NCI-H460 (cell line): ENCODE data around the gene CMYA5. TPM values are rescaled to one million over a fixed set of nuclear protein-coding genes. Genes with fewer than 3 reads are reported as not detected.
"Not testable (repeated sequence)": the region's sequence is repeated elsewhere in the genome, so short reads cannot be mapped to it uniquely, and the experiment has no call there.

Source experiments
- DNase-seq: peaks from one replicate; pipeline ENCODE4 v3.0.0-alpha.2; 2016; ENCODE audit warnings: low read depth; ENCODE audit errors: extremely low read depth
- polyA plus RNA-seq: library from polyadenylated mRNA; depleted of rRNA; stranded (reverse); fragments of >200 nt; gene quantifications from 2 replicates; pipeline ENCODE4 v1.2.3, GENCODE V29; 2014; cell fraction: nucleus; rRNA removed
- total RNA-seq: library from RNA; depleted of rRNA; stranded (reverse); fragments of >200 nt; shearing (Covaris generic); gene quantifications from 2 replicates; pipeline ENCODE4 v1.2.3, GENCODE V29; 2014; rRNA removed

Gene CMYA5
- total RNA-seq = 0.29 and 0.42 TPM in 2 replicates
- polyA plus RNA-seq = 0.02 and 0.28 TPM in 2 replicates

DNA sequence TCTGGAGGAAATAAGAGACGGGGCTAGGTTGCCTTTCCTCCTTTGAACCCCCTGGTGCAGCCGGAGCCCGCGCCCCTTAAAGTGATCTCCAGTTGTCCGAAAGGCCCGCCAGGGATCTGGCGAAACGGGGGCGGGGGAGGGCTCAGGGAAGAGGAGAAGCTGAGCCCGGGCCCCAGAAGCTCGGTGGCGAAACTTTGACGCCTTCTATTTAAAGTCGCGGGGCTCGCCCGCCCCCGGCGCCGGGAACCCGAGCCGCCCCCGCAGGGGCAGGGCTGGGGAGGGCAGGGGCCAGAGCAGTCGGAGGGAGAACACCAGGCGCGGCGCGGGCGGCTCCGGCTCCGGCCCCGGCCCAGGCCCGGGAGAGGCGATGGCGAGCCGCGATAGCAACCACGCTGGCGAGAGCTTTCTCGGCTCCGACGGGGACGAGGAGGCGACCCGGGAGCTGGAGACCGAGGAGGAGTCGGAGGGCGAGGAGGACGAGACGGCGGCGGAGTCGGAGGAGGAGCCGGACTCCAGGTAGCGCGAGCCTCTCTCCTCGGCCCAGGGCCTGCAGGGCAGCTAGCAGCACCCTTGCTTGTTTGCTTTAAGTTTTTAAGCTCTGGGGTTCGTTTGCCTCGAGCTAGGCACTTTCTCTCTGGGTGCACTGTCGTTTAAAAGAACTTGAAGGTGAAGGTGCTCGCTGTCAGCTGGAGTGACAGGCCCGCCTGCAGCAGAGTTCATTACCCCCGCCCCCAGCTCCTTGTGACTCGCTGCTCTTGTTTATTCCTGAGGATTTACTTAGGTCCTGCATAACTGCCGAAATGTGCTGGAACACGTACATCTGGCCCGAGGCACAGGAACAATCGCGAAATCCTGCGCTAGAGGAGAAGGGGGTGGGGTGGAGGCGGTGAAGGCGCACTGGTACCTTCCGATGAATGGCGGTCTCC is at the start of gene CMYA5:
TSS of gene CMYA5 (plus strand) at position 296 of the 926 bp plus-strand sequence. CDS start at position 368, 72 bp downstream.
- DNase-seq = no peak

DNA sequence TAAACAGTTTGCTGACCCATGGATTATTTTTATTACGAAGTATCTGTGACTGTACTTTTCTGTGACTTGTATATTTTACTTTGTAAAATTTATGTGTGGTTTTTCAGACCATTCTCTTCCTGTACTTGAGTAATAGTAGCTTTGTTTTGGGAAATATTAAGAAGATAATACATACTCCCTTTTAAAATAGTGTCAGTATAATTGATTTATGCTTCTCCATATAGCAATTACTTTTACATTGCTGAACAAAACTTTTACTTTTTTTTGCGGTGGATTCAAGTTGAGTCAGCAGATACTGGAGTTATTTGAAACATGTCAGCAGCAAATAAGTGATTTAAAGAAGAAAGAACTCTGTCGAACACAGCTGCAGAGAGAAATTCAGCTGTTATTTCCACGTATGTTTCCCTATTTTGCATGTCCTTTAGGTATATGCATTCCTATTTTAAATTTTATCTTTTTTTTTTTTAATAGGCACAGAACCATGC is 49.0 kb upstream of the CMYA5 start:
- no peak for DNase-seq

DNA sequence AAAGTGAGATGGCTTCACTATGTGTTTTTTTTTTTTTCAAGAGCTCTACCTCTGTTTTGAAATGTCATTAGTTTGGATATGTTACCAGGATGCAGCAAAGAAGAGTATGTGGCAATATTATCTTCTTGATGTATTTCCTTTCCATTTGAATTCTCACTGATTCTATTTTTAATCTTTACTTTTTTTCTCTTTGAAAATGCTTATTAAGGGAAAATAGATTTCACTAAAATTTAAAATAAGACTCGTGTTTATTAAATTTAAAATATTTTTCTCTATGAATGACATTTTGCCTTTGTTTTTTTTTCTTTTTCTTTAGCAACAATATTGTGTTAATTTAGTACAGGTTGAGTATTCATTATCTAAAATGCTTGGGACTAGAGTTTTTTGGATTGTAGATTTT is 48.2 kb upstream of the CMYA5 start:
- no peak for DNase-seq

DNA sequence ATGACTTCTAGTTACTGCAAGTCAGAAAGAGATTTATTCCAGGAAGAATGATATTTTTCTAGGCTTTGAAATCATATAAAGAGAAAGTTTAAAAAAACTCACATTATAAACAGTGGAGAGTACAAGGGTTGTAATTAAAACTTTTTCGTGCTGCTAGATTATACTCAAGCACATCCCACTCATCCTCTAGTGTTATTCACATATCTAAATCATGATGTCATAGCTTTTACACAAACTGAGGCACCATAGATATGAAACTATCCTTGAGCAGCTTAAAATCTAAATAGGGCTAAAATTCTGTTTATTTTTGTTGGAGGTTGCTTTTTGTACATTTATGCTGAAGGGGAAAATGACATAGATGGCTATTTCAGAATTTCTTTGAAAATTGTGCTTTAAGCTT is 47.4 kb upstream of the CMYA5 start:
- no peak for DNase-seq

DNA sequence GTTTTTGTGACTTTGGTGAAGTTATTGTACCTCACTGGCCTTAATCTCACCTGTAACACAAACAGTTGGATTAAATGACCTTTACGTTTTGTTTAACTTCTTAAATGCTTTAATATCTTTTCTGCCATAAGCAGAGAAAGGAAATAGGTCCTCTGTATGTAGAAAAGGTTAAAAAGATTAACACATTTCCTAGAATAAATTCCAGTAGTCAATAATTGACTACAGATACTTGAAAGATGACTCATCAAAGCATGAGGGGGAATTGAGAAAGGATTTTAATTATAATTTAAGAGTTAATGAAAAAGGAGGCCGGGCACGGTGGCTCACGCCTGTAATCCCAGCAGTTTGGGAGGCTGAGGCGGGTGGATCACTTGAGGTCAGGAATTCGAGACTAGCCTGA is 35.8 kb upstream of the CMYA5 start:
- DNase-seq = no peak

DNA sequence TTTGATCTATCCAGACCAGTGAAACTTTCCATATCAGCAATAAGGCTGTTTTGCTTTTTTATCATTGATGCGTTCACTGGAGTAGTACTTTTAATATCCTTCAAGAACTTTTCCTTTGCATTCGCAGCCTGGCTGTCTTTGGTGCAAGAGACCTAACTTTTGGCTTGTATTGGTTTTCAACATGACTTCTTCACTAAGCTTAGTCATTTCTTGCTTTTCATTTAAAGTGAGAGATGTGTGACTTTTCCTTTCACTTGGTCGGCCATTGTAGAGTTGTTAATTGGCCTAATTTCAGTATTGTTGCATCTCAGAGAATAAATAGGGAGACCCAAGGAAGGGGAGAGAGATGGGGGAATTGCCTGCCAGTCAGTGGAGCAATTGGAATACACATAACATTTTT is 26.4 kb upstream of the CMYA5 start:
- no peak for DNase-seq

DNA sequence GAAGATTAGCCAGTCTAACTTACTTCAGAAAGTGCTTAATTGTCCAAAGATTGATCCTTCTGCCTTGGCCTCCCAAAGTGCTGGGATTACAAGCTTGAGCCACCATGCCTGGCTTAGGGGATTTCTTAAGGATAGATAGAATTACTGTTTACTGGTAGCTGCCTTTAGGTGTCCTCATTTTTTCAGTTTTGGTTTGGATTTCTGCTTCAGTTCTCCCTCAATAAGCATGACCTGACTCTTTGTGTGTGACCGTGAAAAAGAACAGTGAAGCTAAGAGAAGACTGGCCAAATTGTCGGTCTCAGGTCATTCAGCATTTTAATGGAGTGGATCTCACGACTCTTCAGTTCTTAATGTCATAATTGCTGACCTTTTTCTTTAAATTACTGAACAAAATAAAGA is 22.9 kb upstream of the CMYA5 start:
- DNase-seq = no peak

DNA sequence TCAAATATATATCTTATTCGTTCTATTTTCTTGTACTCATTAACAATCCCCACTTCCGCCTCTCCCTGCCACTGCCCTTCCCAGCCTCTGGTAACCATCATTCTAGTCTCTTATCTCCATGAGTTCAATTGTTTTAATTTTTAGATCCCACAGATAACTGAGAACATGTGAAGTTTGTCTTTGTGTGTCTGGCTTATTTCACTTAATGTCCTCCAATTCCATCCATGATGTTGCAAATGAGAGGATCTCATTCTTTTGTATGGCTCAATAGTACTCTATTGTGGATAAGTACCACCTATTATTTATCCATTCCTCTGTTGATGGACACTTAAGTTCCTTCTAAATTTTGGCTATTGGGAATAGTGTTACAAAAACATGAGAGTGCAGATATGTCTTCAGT is 17.2 kb upstream of the CMYA5 start:
- DNase-seq = no peak

DNA sequence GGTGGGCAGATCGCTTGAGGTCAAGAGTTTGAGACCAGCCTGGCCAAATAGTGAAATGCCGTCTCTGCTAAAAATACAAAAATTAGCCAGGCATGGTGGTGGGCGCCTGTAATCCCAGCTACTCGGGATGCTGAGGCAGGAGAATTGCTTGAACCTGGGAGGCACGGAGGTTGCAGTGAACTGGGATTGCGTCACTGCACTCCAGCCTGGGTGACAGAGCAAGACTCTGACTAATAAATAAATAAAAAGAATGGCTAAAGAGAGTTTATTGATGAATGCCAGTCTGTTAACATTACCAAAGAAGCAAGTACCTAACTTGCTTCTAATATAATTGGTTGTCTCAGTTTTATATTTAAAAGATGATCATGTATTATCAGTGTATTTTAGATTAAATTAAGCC is 13.3 kb upstream of the CMYA5 start:
- not testable (repeated sequence) for DNase-seq

DNA sequence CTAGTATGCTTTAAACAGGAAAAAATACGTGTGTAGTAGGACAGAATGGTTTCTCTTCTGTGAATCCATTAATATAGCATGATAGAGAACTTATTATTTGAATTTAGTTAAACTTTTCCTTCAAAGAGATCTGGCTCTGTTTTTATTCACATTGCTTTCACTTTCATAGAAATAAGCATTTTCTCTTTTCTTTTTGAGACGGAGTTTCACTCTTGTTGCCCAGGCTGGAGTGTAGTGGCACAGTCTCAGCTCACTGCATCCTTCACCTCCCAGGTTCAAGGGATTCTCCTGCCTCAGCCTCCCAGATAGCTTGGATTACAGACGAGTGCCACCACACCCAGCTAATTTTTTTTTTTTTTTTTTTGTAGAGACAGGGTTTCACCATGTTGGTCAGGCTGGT is 7.5 kb upstream of the CMYA5 start:
- DNase-seq = not testable (repeated sequence)

DNA sequence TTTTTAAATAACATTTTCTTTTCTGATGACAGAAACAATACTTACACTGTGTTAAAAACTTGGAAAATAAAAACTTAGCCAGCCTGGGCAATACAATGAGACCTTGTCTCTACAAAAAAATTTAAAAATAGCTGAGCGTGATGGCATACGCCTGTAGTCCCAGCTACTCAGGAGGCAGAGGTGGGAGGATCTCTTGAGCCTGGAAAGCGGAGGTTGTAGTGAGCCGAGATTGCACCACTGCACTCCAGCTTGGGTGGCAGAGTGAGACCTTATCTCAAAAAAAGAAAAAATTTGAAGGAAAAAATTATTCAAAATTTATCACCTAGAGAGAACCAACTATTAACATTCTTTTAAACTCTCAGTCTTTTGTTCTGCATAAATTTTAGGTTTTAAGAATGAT is 4.9 kb upstream of the CMYA5 start:
- no peak for DNase-seq

DNA sequence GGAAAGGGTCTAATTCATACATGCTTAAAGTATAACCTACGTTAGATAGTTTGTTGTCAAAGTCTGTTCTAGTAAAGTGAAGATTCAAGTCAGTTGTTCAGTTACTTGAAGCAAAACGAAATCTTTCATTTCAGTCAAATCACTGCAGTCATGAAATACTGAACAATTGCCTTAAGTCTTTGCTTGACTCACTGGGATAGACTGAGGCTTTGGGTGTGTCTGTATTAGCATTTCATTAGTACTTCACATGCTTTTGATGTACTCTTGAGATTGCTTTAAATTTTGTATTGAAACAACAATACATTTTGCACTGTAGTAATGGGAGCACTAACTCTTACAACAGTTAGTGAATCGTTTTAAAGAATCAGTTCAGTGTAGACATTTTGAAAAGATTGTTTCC is 4.0 kb upstream of the CMYA5 start:
- no peak for DNase-seq

DNA sequence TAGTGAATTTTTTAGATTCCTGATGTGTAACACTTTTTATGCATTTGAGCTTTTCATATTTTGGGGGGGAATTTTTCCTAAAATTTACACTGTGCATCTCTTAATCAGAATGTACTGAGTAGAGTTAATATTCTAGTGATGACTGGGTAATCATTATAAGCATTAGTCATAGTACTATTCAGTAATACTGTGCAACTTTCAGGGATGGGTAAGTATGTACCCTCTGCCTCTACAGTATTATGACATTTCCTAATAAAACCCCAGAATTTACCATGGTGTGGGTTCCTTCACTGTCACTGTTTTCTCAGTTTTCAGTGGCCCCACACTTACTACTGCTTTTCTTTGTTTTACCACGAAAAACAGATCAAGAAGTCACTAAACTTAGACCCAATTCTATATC is 2.8 kb upstream of the CMYA5 start:
- no peak for DNase-seq

DNA sequence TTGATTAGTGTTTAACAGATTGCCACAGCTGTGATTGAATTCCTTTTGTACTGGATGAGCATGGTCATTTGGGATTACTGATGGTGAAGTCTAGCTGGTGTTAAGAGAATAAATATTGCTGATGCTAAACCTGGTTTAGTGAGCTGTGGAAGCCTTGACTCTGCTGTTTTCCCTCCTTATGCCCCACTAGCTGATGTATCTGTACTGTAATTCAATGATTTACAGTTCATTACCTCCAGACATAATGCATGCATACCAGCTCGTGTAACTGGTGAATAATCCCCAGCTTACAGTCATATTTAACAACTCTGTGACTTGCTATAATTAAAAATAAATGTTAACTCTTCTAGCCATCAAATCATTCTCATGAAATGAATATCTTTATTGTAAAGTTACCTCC is 1.7 kb upstream of the CMYA5 start:
- no peak for DNase-seq

DNA sequence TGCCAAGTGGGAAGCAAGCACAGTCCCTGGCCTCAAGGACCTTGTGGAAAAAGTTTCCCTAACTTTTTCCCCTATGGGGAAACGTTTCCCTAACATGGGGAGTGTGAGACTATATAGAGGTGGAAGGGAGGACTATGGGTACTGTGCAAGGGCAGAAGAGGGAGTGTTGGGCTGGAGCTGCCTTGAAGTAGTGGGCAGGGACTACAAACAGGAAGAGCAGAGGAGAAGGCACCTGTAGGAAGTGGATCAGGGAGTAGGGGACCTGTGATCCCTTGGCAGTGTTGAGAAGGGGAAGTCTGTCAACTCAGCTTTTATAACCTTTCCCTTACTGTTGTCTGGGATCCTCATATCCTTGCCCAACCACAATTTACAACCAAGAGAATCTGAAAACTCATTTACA is 1.4 kb downstream of the CMYA5 start:
- DNase-seq = no peak

DNA sequence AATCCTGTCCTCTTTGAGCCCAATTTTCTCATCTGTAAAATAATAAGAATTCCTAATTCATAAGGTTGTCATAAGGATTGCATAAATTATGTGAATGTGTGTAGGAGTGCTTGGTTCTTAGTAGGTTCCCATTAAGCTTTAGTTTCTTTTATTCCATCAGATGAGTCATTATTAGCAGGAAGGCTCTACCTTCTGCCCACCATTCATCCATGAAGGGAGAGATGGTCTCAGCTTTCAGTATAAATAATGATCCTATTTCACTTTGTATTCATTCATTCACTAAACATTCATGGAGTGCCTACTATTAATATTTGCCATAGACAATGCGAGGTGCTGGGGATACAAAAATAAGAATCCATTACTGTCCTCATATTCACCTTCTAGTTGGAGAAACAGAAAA is 3.0 kb downstream of the CMYA5 start:
- no peak for DNase-seq

DNA sequence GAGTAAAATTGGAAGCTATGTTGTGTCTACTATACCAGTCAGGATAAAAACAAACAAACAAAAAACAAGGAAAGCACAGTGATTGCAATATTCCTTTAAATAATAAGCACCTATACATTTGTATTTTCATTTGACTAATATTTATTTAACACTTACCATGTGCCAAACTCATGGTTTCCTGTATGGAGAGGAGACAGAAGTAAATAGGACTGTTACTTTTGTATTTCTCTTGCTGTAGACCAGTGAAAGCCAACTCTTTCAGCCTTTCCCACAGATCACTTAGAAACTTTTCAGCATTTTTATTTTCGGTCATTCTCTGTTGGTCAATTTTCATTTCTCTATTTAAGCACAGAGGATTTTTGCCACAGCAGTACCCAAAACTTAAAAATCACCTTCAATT is 4.5 kb downstream of the CMYA5 start:
- no peak for DNase-seq

DNA sequence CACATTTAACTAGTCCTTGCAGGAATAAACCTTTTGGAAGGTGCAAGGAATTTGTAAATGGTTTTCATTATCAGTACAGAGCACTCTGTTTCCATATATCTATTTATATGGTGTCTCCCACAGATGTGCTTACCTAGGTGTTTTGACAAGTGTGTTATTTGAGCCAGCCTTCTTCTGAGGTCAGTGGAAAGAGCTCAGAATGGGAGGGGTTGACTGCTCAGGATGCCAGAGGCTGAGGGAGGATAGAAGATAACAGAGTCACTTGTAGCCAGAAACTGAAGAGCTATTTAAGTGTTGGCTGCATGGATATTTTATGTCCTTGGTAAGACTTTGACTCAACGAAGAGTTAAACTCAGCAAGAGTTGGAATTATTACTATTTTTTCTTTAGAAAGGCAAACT is 5.0 kb downstream of the CMYA5 start:
- no peak for DNase-seq

DNA sequence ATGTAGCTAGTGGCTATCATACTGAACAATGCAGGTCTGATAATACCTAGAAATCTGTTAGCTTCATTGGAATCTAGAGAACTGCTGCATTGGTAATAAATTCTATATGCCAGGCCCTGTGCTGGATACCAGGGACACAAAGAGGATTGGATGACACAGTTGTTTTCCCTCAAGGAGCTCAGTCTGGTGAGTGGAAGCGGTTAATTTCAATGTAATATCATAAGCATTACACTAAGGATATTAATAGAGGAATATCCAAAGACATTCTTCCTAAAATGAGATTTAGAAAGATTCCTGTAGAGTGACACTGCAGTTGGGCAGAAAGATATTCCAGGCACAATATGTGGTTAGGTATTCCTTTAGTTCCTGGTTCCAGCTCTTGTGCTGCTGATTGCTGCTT is 5.9 kb downstream of the CMYA5 start:
- DNase-seq = no peak

DNA sequence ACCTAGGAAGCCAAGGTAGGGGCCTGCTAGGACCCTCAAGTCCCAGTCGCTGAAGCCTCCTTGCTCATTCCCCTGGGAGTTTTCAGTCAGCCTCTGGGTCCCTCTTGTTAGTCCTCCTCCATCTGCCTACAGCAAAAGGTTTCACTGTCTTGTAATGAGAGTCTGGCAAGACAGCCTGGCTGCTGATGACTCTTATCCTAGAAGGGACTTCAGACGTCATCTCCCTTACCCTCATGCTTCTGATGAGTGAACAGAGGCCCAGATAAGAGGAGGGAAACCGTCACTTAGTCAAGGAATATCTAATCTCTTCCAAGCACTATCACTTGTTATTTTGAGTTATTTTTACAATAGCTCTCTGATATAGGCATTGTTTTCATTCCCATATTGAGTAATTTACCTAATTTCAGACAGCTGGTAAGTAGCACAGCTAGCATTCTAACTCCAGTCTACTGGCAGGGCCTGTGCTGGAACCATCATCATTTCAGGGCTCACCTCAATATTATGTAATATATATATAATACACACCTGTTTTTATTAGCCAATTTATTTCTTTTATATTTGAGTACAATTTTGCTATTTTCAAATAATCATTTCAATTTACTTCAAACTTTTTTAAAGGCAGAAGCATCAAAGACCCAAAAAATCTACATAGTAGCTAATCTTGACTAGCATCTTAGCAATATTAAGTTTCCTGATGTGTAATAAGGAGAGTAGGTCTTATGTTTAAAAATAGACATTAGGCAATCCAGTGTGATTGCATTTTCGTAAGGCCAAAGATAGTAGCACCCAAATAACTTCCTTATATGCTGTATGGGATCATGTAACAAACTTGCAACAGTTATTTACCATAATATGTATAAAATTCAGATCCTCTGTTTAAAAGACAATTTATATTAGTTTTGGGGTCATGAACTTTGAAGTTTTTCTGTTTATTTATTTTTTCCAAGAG is 7.9 kb downstream of the CMYA5 start:
- no peak for DNase-seq

DNA sequence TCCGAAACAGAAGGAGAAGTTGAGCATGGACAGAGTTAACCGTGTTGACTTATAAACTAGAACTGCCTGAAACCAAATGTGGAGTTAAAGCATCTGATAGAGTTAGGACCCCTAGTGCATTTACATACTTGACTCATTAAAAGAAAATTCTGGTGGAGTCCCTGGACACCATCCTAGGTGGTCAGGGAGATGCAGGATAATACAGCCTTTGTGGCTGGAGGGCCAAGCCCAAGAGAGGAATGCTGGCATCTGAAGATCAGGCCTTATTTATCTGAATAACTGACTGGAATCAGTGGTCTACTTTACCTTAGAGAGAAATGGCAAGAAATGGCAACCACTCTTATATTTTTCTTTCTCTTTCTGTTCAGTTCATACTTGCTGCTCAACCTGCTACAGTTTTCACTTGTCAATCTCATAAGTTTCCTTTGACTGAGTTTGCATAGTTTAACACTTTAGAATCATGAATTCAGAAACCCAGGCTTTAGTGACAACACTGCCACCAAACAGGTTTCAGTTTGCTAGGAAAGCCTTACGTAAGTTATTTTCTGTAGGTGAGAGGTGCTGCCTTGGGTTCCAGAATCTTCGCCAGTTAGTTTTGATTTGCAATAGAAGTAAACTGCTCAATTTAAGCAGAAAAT is 10.2 kb downstream of the CMYA5 start:
- DNase-seq = no peak
